H1 (cell line): ENCODE data around the gene DIAPH2. TPM values are rescaled to one million over a fixed set of nuclear protein-coding genes. Genes with fewer than 3 reads are reported as not detected.

Source experiments
- CTCF ChIA-PET: fragments of 300-600 bp; sonication (Branson Sonifier 250); formaldehyde crosslinking; loops from one replicate; lab custom pipeline; 2021; ENCODE audit not compliant: partially characterized antibody; lab: Charles Lee
- POLR2A ChIA-PET: fragments of 300-600 bp; sonication (Branson Sonifier 250); formaldehyde crosslinking; loops from one replicate; lab custom pipeline; 2021; ENCODE audit warnings: inconsistent platforms; ENCODE audit not compliant: partially characterized antibody; lab: Charles Lee
- DNase-seq, 2 experiments: peaks; one replicate each; pipeline versions ENCODE4 v3.0.0 to v3.0.0-alpha.2; 2010 to 2022; ENCODE audit warnings: low spot score in 2 of 2, low read depth in 1 of 2, mixed read lengths in 1 of 2
- FAIRE-seq: peaks from 2 replicates; lab custom pipeline; 2011; peaks lifted over from hg19 to GRCh38; lab: Jason Lieb, UNC
- H2AFZ ChIP-seq: 2 replicates; pipeline ENCODE4 v1.8.1; 2012; ENCODE audit warnings: low read length, inconsistent platforms
- H2AK5ac ChIP-seq: 2 replicates; pipeline ENCODE4 v1.6.1; 2013; ENCODE audit warnings: low read depth, low read length
- H2BK120ac ChIP-seq: replicated peaks from 2 replicates; pipeline ENCODE3; 2013; ENCODE audit warnings: low read depth, low read length, inconsistent platforms
- H2BK12ac ChIP-seq: 2 replicates; pipeline ENCODE4 v1.6.1; 2013; ENCODE audit warnings: low read depth, low read length
- H2BK15ac ChIP-seq: 2 replicates; pipeline ENCODE4 v1.6.1; 2013; ENCODE audit warnings: low read length
- H2BK20ac ChIP-seq: 2 replicates; pipeline ENCODE4 v1.6.1; 2013; ENCODE audit warnings: low read length
- H2BK5ac ChIP-seq: 2 replicates; pipeline ENCODE4 v1.6.1; 2013; ENCODE audit warnings: low read depth, low read length
- H3K14ac ChIP-seq: 2 replicates; pipeline ENCODE4 v1.6.1; 2013; ENCODE audit warnings: inconsistent platforms; ENCODE audit not compliant: insufficient read length
- H3K18ac ChIP-seq: 2 replicates; pipeline ENCODE4 v1.6.1; 2013; ENCODE audit warnings: low read length; ENCODE audit errors: extremely low read depth
- H3K23ac ChIP-seq: 2 replicates; pipeline ENCODE4 v1.6.1; 2013; ENCODE audit warnings: inconsistent platforms; ENCODE audit not compliant: insufficient read length
- H3K23me2 ChIP-seq: 2 replicates; pipeline ENCODE4 v1.6.1; 2013; ENCODE audit warnings: low read depth, low read length
- H3K27ac ChIP-seq: 2 replicates; pipeline ENCODE4 v1.6.1; 2011; ENCODE audit warnings: low read depth, low read length, inconsistent platforms
- H3K27me3 ChIP-seq, 4 experiments: replicated peaks in 1 of 4; 1 replicate in 1 of 4; 2 replicates in 3 of 4; pipeline versions ENCODE4 v1.6.1 to v1.8.1; 2011 to 2013; ENCODE audit warnings: low read length in 3 of 4, mild to moderate bottlenecking in 3 of 4, inconsistent platforms in 2 of 4, mixed read lengths in 2 of 4, moderate library complexity in 1 of 4; ENCODE audit not compliant: control insufficient read depth in 3 of 4, insufficient read depth in 3 of 4; ENCODE audit errors: extremely low read depth in 1 of 4
- H3K36me3 ChIP-seq, 4 experiments: 2 replicates each; pipeline versions ENCODE4 v1.6.1 to v1.8.1; 2011 to 2013; ENCODE audit warnings: mild to moderate bottlenecking in 4 of 4, low read length in 3 of 4, moderate library complexity in 2 of 4, control low read depth in 1 of 4, inconsistent platforms in 1 of 4; ENCODE audit not compliant: insufficient read depth in 4 of 4, control insufficient read depth in 2 of 4
- H3K4ac ChIP-seq: replicated peaks from 2 replicates; pipeline ENCODE3; 2013; ENCODE audit warnings: low read length, low read depth, mixed read lengths, inconsistent platforms; ENCODE audit not compliant: insufficient read length
- H3K4me1 ChIP-seq, 4 experiments: replicated peaks in 1 of 4; 1 replicate in 1 of 4; 2 replicates in 3 of 4; pipeline versions ENCODE4 v1.6.1 to v1.8.1; 2011 to 2013; ENCODE audit warnings: low read length in 3 of 4, inconsistent platforms in 2 of 4, mixed read lengths in 1 of 4; ENCODE audit not compliant: insufficient read depth in 4 of 4, control insufficient read depth in 3 of 4
- H3K4me2 ChIP-seq, 2 experiments: 2 replicates each; pipeline versions ENCODE4 v1.6.1 to v1.8.1; 2011 to 2013; ENCODE audit warnings: low read depth in 2 of 2, low read length in 2 of 2, control low read depth in 1 of 2, inconsistent platforms in 1 of 2, mild to moderate bottlenecking in 1 of 2; ENCODE audit not compliant: insufficient read depth in 1 of 2
- H3K4me3 ChIP-seq, 4 experiments: fragments of 200-600, 300-600 bp in 1 of 4; sonication (generic), shearing (Covaris generic), sonication (Bioruptor Twin) in 1 of 4; 2 replicates each; pipeline versions ENCODE4 v1.5.1 to v1.8.1; 2011 to 2016; ENCODE audit warnings: low read length in 4 of 4, low read depth in 3 of 4, control low read depth in 2 of 4, inconsistent platforms in 2 of 4, mild to moderate bottlenecking in 2 of 4, mixed read lengths in 1 of 4, moderate library complexity in 1 of 4; ENCODE audit not compliant: insufficient read depth in 2 of 4; ENCODE audit errors: extremely low read depth in 1 of 4
- H3K56ac ChIP-seq: replicated peaks from 2 replicates; pipeline ENCODE3; 2013; ENCODE audit warnings: low read depth, mild to moderate bottlenecking, mixed read lengths, low read length, inconsistent platforms; ENCODE audit not compliant: insufficient read length
- H3K79me1 ChIP-seq: 2 replicates; pipeline ENCODE4 v1.6.1; 2013; ENCODE audit warnings: low read depth, low read length, control low read depth
- H3K79me2 ChIP-seq, 2 experiments: 2 replicates each; pipeline versions ENCODE4 v1.6.1 to v1.8.1; 2012 to 2013; ENCODE audit warnings: low read length in 2 of 2, mild to moderate bottlenecking in 2 of 2, inconsistent platforms in 1 of 2; ENCODE audit not compliant: insufficient read depth in 2 of 2, control insufficient read depth in 1 of 2
- H3K9ac ChIP-seq, 4 experiments: replicated peaks in 1 of 4; 1 replicate in 1 of 4; 2 replicates in 3 of 4; pipeline versions ENCODE4 v1.6.1 to v1.8.1; 2011 to 2013; ENCODE audit warnings: low read depth in 3 of 4, low read length in 3 of 4, control low read depth in 2 of 4, mild to moderate bottlenecking in 2 of 4, moderate library complexity in 2 of 4, inconsistent platforms in 1 of 4; ENCODE audit errors: extremely low read depth in 1 of 4
- H3K9me3 ChIP-seq, 2 experiments: 2 replicates each; pipeline versions ENCODE4 v1.6.1 to v1.8.1; 2012 to 2013; ENCODE audit warnings: mild to moderate bottlenecking in 2 of 2, moderate library complexity in 2 of 2, control low read depth in 1 of 2, inconsistent platforms in 1 of 2, low read depth in 1 of 2, low read length in 1 of 2, mixed read lengths in 1 of 2; ENCODE audit not compliant: insufficient read depth in 2 of 2
- H4K20me1 ChIP-seq, 2 experiments: replicated peaks in 1 of 2; 2 replicates each; pipeline versions ENCODE3 to v1.8.1; 2011 to 2013; ENCODE audit warnings: inconsistent platforms in 2 of 2, low read length in 2 of 2, mild to moderate bottlenecking in 1 of 2; ENCODE audit not compliant: insufficient read depth in 2 of 2, control insufficient read depth in 1 of 2
- H4K5ac ChIP-seq: 2 replicates; pipeline ENCODE4 v1.6.1; 2013; ENCODE audit warnings: low read length, low read depth, mixed read lengths, inconsistent platforms; ENCODE audit not compliant: insufficient read length
- H4K8ac ChIP-seq: 2 replicates; pipeline ENCODE4 v1.8.0; 2013; ENCODE audit warnings: mild to moderate bottlenecking, moderate library complexity, low read length, inconsistent platforms; ENCODE audit not compliant: insufficient read depth; ENCODE audit errors: extremely low read depth
- H4K91ac ChIP-seq: replicated peaks from 2 replicates; pipeline ENCODE3; 2013; ENCODE audit warnings: low read length, mixed read lengths, inconsistent platforms; ENCODE audit not compliant: insufficient read length
- BCL11A ChIP-seq, 2 experiments: IDR thresholded peaks; one replicate each; pipeline ENCODE4 v1.6.1; 2011; ENCODE audit warnings: low read depth in 2 of 2, low read length in 2 of 2, mild to moderate bottlenecking in 2 of 2
- CBX8 ChIP-seq: fragments of 300-800, 300-1000 bp; sonication (generic); IDR thresholded peaks from 2 replicates; pipeline ENCODE4 v1.7.1; 2016; ENCODE audit warnings: low read depth, low read length, borderline replicate concordance
- CEBPB ChIP-seq: IDR thresholded peaks from 2 replicates; pipeline ENCODE4 v1.6.1; 2012; ENCODE audit warnings: low read depth, low read length
- CTBP2 ChIP-seq: IDR thresholded peaks from 2 replicates; pipeline ENCODE4 v1.7.0; 2011; ENCODE audit warnings: borderline replicate concordance, mild to moderate bottlenecking, moderate library complexity, mixed read lengths, low read length; ENCODE audit not compliant: insufficient read depth, insufficient read length
- HDAC6 ChIP-seq: IDR thresholded peaks from one replicate; pipeline ENCODE4 v1.7.1; 2012; ENCODE audit warnings: low read depth, mild to moderate bottlenecking, inconsistent platforms, low read length, moderate library complexity
- JUN ChIP-seq: IDR thresholded peaks from 2 replicates; pipeline ENCODE4 v1.6.1; 2011; ENCODE audit warnings: low read depth, mild to moderate bottlenecking, improper control_type of control experiment, low read length
- NANOG ChIP-seq: IDR thresholded peaks from 2 replicates; pipeline ENCODE4 v1.6.1; 2011; ENCODE audit warnings: low read length, low read depth, mild to moderate bottlenecking, inconsistent platforms; ENCODE audit not compliant: insufficient read depth, poor library complexity, severe bottlenecking
- RBBP5 ChIP-seq: IDR thresholded peaks from 2 replicates; pipeline ENCODE4 v1.7.1; 2012; ENCODE audit warnings: low read depth, mild to moderate bottlenecking, inconsistent platforms, low read length, moderate library complexity, borderline replicate concordance
- SRF ChIP-seq: IDR thresholded peaks from 2 replicates; pipeline ENCODE4 v1.6.1; 2011; ENCODE audit warnings: mild to moderate bottlenecking, low read depth, low read length, moderate library complexity
- TEAD4 ChIP-seq: IDR thresholded peaks from 2 replicates; pipeline ENCODE4 v1.6.1; 2012; ENCODE audit warnings: low read depth, low read length, inconsistent platforms, mixed read lengths
- WGBS, 2 experiments: shearing (Covaris generic) in 1 of 2; methylation state at CpG; one replicate each; pipeline versions ENCODE4 v1.1.6 to v1.1.7; 2013 to 2015; ENCODE audit warnings: low lambda C conversion rate in 2 of 2, mixed read lengths in 2 of 2, inconsistent platforms in 1 of 2, low coverage in 1 of 2, missing lambda C conversion rate in 1 of 2; ENCODE audit not compliant: insufficient replicate concordance in 2 of 2, insufficient coverage in 1 of 2, insufficient read length in 1 of 2; ENCODE audit errors: extremely low coverage in 1 of 2, missing lambda C conversion rate in 1 of 2; 5-methylcytosine and 5-hydroxymethylcytosine counted together
- polyA plus RNA-seq, 7 experiments: library from polyadenylated mRNA; depleted of rRNA in 3 of 7; stranded (reverse) in 5 of 7; unstranded in 2 of 7; fragments of >200 nt in 5 of 7; fragments of 200-250 nt in 2 of 7; gene quantifications; 1 replicate in 5 of 7; 2 replicates in 1 of 7; 4 replicates in 1 of 7; pipeline versions ENCODE4 v1.2.1 to v1.2.3, GENCODE V29; 2011 to 2013; ENCODE audit warnings: missing spikeins in 2 of 7, mixed read lengths in 2 of 7
- total RNA-seq: library from RNA; stranded (reverse); fragmentation: NEBNext Ultra II Directional; extraction: Animal tissue kit (Norgen Biotek cat#: 25700); gene quantifications from 2 replicates; pipeline ENCODE4 v1.2.1, GENCODE V29; 2021

Gene DIAPH2
- total and polyA plus RNA-seq, 2 of the 8 experiments (the other 6 are each of a cell fraction or from before 2014, with no cell fraction given), result 4.4 to 24.3 TPM

DNA sequence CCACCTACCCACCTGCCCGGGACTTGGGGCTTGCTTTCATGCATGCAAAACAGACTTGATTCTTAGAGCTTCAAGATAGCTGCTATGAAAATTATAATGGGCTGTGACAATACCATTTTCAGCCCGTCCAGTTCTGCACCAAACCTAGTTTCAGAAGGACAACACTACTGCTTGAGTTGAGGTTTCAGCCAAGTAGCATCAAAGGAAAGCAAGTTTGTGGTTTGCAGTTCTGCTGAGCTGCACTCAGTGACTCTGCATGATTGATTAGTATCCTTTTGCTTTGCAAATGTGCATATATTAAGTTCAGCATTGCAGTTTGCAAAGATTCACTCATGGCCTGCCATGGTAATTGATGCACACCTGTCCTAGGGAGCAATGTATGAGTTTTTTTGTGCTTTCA, 641.8 kb downstream of the DIAPH2 start:
- WGBS, 2 experiments, result 94% methylated on average over 2 of the region's 2 CpGs; no CpG with 5 or more reads in 1 of the 2 experiments
- FAIRE-seq, result peak; percentile 7
- H3K79me2 ChIP-seq, result peaks cover 0 to 69% of the 10 kb centered on the region in 2 experiments; a peak in 3 of 4 replicates

More for the DNA sequence above, 641.8 kb downstream of the DIAPH2 start:
- no peaks in the 10 kb centered on the region for H3K9me3 ChIP-seq
- no peak overlapping the region for H4K91ac ChIP-seq
- no peak overlapping the region for H4K5ac ChIP-seq
- H3K23me2 ChIP-seq, result no peaks in the 10 kb centered on the region
- no peak overlapping the region for H2BK5ac ChIP-seq
- H2AFZ ChIP-seq, result no peak overlapping the region
- H2BK15ac ChIP-seq, result no peak overlapping the region
- H3K18ac ChIP-seq, result no peak overlapping the region
- H3K4me3 ChIP-seq, result no peak overlapping the region
- no peaks in the 10 kb centered on the region for H4K20me1 ChIP-seq
- no peak overlapping the region for H3K23ac ChIP-seq
- no peak overlapping the region for H2BK12ac ChIP-seq
- no peak overlapping the region for H3K4ac ChIP-seq
- no peak overlapping the region for H3K4me2 ChIP-seq
- H3K36me3 ChIP-seq, result peaks cover 0 to 3% (median 0%) of the 10 kb centered on the region in 4 experiments; a peak in 2 of 8 replicates
- no peak overlapping the region for H2BK120ac ChIP-seq
- H3K27ac ChIP-seq, result no peak overlapping the region
- CTCF ChIA-PET, result no interaction called here
- H4K8ac ChIP-seq, result no peak overlapping the region
- 0 out of 7 replicates have a peak, but pooled peaks cover 0 to 2% (median 0%) of the 10 kb centered on the region in 4 experiments for H3K4me1 ChIP-seq
- no peaks in the 10 kb centered on the region for H3K79me1 ChIP-seq
- TF ChIP-seq TEAD4, result no peak
- TF ChIP-seq JUN, result no peak
- TF ChIP-seq SRF, result no peak
- TF ChIP-seq CEBPB, result no peak
- TF ChIP-seq NANOG, result no peak
- TF ChIP-seq RBBP5, result no peak
- no peak for TF ChIP-seq HDAC6
- TF ChIP-seq CTBP2, result no peak
- no peak for TF ChIP-seq CBX8
- TF ChIP-seq BCL11A (IDR thresholded peaks at IDR 0.05; ENCODE audit: low read depth in 2 of 2, low read length in 2 of 2), result no peak
- TF ChIP-seq, all 59 proteins: peak for 0
- Histone ChIP-seq H3K27me3 (no peaks in the 10 kb centered on the region), H2BK20ac (no peak overlapping the region), H3K56ac (no peak overlapping the region), H2AK5ac (no peak overlapping the region), H3K9ac (no peak overlapping the region), H3K14ac (no peak overlapping the region)
- DNase-seq, result no peak
- POLR2A ChIA-PET, result interaction anchor here (1.5 to 2.3 kb wide), 2 partner anchors 15 to 17 kb away, joined by 6 to 9 read pairs; no protein-coding TSS in a partner anchor
